ENCODE results near the gene ST3GAL5.

GRCh38 chr2:85854166-85854509 lies 34.7 kb downstream of the ST3GAL5 start:
- TF ChIP-seq CTCF (IDR thresholded peaks at IDR 0.05; ENCODE audit: insufficient read depth, low read depth, low read length) (no peak), EZH2 (IDR thresholded peaks at IDR 0.05; ENCODE audit: insufficient read depth, low read length) (no peak)

All from astrocyte (in vitro differentiated cells and primary cell).